HG03457 (cell line): ENCODE results near the gene FIGN.

Source experiments
- ATAC-seq: cut with Tn5 transposase; IDR thresholded peaks from one replicate; pipeline ENCODE4 v1.9.1; 2021; ENCODE audit warnings: moderate number of reproducible peaks; ENCODE audit not compliant: unreplicated experiment

Gene FIGN

GRCh38 chr2:163711258-163711657, 24.6 kb downstream of the FIGN start:
- no peak for ATAC-seq

GRCh38 chr2:163709270-163709669, 26.5 kb downstream of the FIGN start:
- ATAC-seq: no peak

- no peak for ATAC-seq
These were observed 27.5 kb downstream of the FIGN start for GRCh38 chr2:163708265-163708664.

GRCh38 chr2:163703386-163703785, 32.4 kb downstream of the FIGN start:
- ATAC-seq: no peak

- ATAC-seq: no peak
These were observed 34.2 kb downstream of the FIGN start for GRCh38 chr2:163701399-163702195.

- ATAC-seq: no peak
These were observed 37.0 kb downstream of the FIGN start for GRCh38 chr2:163698857-163699256.

GRCh38 chr2:163697846-163698637, 37.8 kb downstream of the FIGN start:
- no peak for ATAC-seq

GRCh38 chr2:163697429-163697828, 38.4 kb downstream of the FIGN start:
- no peak for ATAC-seq

GRCh38 chr2:163693484-163693883, 42.3 kb downstream of the FIGN start:
- no peak for ATAC-seq

GRCh38 chr2:163692611-163693482, 43.0 kb downstream of the FIGN start:
- no peak for ATAC-seq

GRCh38 chr2:163692081-163692480, 43.7 kb downstream of the FIGN start:
- ATAC-seq: no peak

GRCh38 chr2:163690896-163691295, 44.9 kb downstream of the FIGN start:
- ATAC-seq: no peak

GRCh38 chr2:163687217-163687616, 48.6 kb downstream of the FIGN start:
- ATAC-seq: no peak

GRCh38 chr2:163686289-163686688, 49.5 kb downstream of the FIGN start:
- no peak for ATAC-seq

GRCh38 chr2:163682695-163683094, 53.1 kb downstream of the FIGN start:
- ATAC-seq: no peak

GRCh38 chr2:163681745-163682144, 54.1 kb downstream of the FIGN start:
- no peak for ATAC-seq

GRCh38 chr2:163675388-163675787, 60.4 kb downstream of the FIGN start:
- ATAC-seq: no peak

- ATAC-seq: no peak
These were observed 62.3 kb downstream of the FIGN start for GRCh38 chr2:163673522-163673921.

- no peak for ATAC-seq
These were observed 64.9 kb downstream of the FIGN start for GRCh38 chr2:163670929-163671328.

- no peak for ATAC-seq
These were observed 66.3 kb downstream of the FIGN start for GRCh38 chr2:163669506-163669905.
